ENCODE measurements around the gene IVL.

IVL gene

GRCh38 chr1:152907686-152908601 lies at the start of gene IVL:
TSS of gene IVL (plus strand) at chr1:152908546. CDS start at chr1:152909798, 1,252 bp downstream.
- DNase-seq = no peak

- DNase-seq = no peak
These were observed 48.6 kb upstream of the IVL start, which contains the start of gene LCE7A for GRCh38 chr1:152859696-152860095. TSS of gene LCE7A (plus strand) at chr1:152859996. CDS start at chr1:152860698, 702 bp downstream.

- DNase-seq = no peak
These were observed 48.2 kb upstream of the IVL start for GRCh38 chr1:152860129-152860528.

GRCh38 chr1:152861374-152861773 lies 47.0 kb upstream of the IVL start:
- no peak for DNase-seq

- DNase-seq = no peak
These were observed 43.9 kb upstream of the IVL start for GRCh38 chr1:152864443-152864842.

- no peak for DNase-seq
These were observed 42.0 kb upstream of the IVL start for GRCh38 chr1:152866321-152866720.

- DNase-seq = peak; percentile 86
These were observed 38.4 kb upstream of the IVL start for GRCh38 chr1:152869808-152870419.

GRCh38 chr1:152870831-152871730 lies 37.3 kb upstream of the IVL start:
- DNase-seq = peak; percentile 57

GRCh38 chr1:152871731-152872126 lies 36.6 kb upstream of the IVL start:
- DNase-seq = no peak

GRCh38 chr1:152873495-152873894 lies 34.9 kb upstream of the IVL start:
- no peak for DNase-seq

- no peak for DNase-seq
These were observed 31.5 kb upstream of the IVL start for GRCh38 chr1:152876827-152877226.

GRCh38 chr1:152878042-152878441 lies 30.3 kb upstream of the IVL start, which contains the start of gene SMCP:
TSS of gene SMCP (plus strand) at chr1:152878322. CDS start at chr1:152884423, 6,101 bp downstream.
- DNase-seq = peak; percentile 45

- DNase-seq = no peak
These were observed 28.7 kb upstream of the IVL start for GRCh38 chr1:152879559-152880198.

- DNase-seq = no peak
These were observed 28.0 kb upstream of the IVL start for GRCh38 chr1:152880316-152880715.

GRCh38 chr1:152880907-152881306 lies 27.4 kb upstream of the IVL start:
- DNase-seq = no peak

GRCh38 chr1:152884085-152884484 lies 24.3 kb upstream of the IVL start:
- no peak for DNase-seq

- DNase-seq = no peak
These were observed 23.8 kb upstream of the IVL start for GRCh38 chr1:152884506-152884905.

GRCh38 chr1:152884966-152885624 lies 23.3 kb upstream of the IVL start:
- DNase-seq = no peak

GRCh38 chr1:152886085-152886484 lies 22.3 kb upstream of the IVL start:
- no peak for DNase-seq

GRCh38 chr1:152886758-152887409 lies 21.5 kb upstream of the IVL start:
- no peak for DNase-seq

GRCh38 chr1:152888126-152888525 lies 20.2 kb upstream of the IVL start:
- no peak for DNase-seq
